ENCODE measurements around the gene DMD. TPM values are rescaled to one million over a fixed set of nuclear protein-coding genes. Genes with fewer than 3 reads are reported as not detected.

Gene DMD
- total and polyA plus RNA-seq, 2 of the 8 experiments (the other 6 are each of a cell fraction or from before 2014, with no cell fraction given) = 4.8 to 7.4 TPM

- no peak overlapping the region for H2BK20ac ChIP-seq (ENCODE audit: low read length)
- no peaks in the 10 kb centered on the region for H3K36me3 ChIP-seq (ENCODE audit: control insufficient read depth in 2 of 4, insufficient read depth in 4 of 4, low read length in 3 of 4)
- no peak overlapping the region for H3K9ac ChIP-seq (replicated peaks in 1 of 4; ENCODE audit: extremely low read depth in 1 of 4, low read depth in 3 of 4, low read length in 3 of 4)
- WGBS, 2 experiments (ENCODE audit: extremely low coverage in 1 of 2, insufficient coverage in 1 of 2, insufficient read length in 1 of 2, insufficient replicate concordance in 2 of 2, low coverage in 1 of 2, low lambda C conversion rate in 2 of 2, missing lambda C conversion rate in 1 of 2) = 94% methylated on average over 3 of the region's 5 CpGs; no CpG with 5 or more reads in 1 of the 2 experiments
- no peak overlapping the region for H4K8ac ChIP-seq (ENCODE audit: extremely low read depth, insufficient read depth, low read length)
- H3K18ac ChIP-seq (ENCODE audit: extremely low read depth, low read length) = no peak overlapping the region
- no peak overlapping the region for H3K4ac ChIP-seq (replicated peaks; ENCODE audit: insufficient read length, low read depth, low read length)
- TF ChIP-seq, protein P1, sequence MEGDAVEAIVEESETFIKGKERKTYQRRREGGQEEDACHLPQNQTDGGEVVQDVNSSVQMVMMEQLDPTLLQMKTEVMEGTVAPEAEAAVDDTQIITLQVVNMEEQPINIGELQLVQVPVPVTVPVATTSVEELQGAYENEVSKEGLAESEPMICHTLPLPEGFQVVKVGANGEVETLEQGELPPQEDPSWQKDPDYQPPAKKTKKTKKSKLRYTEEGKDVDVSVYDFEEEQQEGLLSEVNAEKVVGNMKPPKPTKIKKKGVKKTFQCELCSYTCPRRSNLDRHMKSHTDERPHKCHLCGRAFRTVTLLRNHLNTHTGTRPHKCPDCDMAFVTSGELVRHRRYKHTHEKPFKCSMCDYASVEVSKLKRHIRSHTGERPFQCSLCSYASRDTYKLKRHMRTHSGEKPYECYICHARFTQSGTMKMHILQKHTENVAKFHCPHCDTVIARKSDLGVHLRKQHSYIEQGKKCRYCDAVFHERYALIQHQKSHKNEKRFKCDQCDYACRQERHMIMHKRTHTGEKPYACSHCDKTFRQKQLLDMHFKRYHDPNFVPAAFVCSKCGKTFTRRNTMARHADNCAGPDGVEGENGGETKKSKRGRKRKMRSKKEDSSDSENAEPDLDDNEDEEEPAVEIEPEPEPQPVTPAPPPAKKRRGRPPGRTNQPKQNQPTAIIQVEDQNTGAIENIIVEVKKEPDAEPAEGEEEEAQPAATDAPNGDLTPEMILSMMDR (IDR thresholded peaks at IDR 0.05; ENCODE audit: control extremely low read depth in 1 of 3, insufficient read depth in 1 of 3, low read depth in 1 of 3, low read length in 3 of 3) = no peak
- no peak for TF ChIP-seq PHF8 (conservative IDR thresholded peaks at IDR 0.05; ENCODE audit: low read depth, low read length)
- TF ChIP-seq SRF (IDR thresholded peaks at IDR 0.05; ENCODE audit: low read depth, low read length) = no peak
- no peak for TF ChIP-seq HDAC2 (IDR thresholded peaks at IDR 0.05; ENCODE audit: borderline replicate concordance in 1 of 2, low read depth in 2 of 2, low read length in 2 of 2)
- no peak for TF ChIP-seq CEBPB (IDR thresholded peaks at IDR 0.05; ENCODE audit: low read depth, low read length)
- no peak for TF ChIP-seq SP2 (IDR thresholded peaks at IDR 0.05; ENCODE audit: low read length)
- TF ChIP-seq JUND (IDR thresholded peaks at IDR 0.05; ENCODE audit: low read length) = no peak
- TF ChIP-seq RNF2 (IDR thresholded peaks at IDR 0.05; ENCODE audit: borderline replicate concordance, low read depth, low read length, missing control alignments, poor library complexity, severe bottlenecking) = no peak
- no peak for TF ChIP-seq TAF7 (optimal IDR thresholded peaks at IDR 0.05; ENCODE audit: borderline replicate concordance, low read depth, low read length)
- no peak for TF ChIP-seq CHD1 (IDR thresholded peaks at IDR 0.05; ENCODE audit: low read depth, low read length)
- no peak for TF ChIP-seq SIRT6 (IDR thresholded peaks at IDR 0.05; ENCODE audit: low read length)
- H2BK120ac ChIP-seq (replicated peaks; ENCODE audit: low read depth, low read length) = no peak overlapping the region
- H3K14ac ChIP-seq (ENCODE audit: insufficient read length) = no peak overlapping the region
- H3K23me2 ChIP-seq (ENCODE audit: low read depth, low read length) = no peaks in the 10 kb centered on the region
- no peak overlapping the region for H3K4me3 ChIP-seq (ENCODE audit: extremely low read depth in 1 of 4, insufficient read depth in 2 of 4, low read depth in 3 of 4, low read length in 4 of 4)
- DNase-seq (ENCODE audit: low read depth in 1 of 2, low spot score in 2 of 2) = no peak
- H4K20me1 ChIP-seq (replicated peaks in 1 of 2; ENCODE audit: control insufficient read depth in 1 of 2, insufficient read depth in 2 of 2, low read length in 2 of 2) = no peaks in the 10 kb centered on the region
- ChIA-PET POLR2A (ENCODE audit: partially characterized antibody) (no interaction called here), CTCF (ENCODE audit: partially characterized antibody) (interaction anchor here (1.0 to 1.6 kb wide), 2 partner anchors 48 to 129 kb away, joined by 3 to 4 read pairs; no protein-coding TSS in a partner anchor)
- no peak overlapping the region for H2BK12ac ChIP-seq (ENCODE audit: low read depth, low read length)
- H3K9me3 ChIP-seq (ENCODE audit: insufficient read depth in 2 of 2, low read depth in 1 of 2, low read length in 1 of 2) = no peaks in the 10 kb centered on the region
- no peak overlapping the region for H2BK15ac ChIP-seq (ENCODE audit: low read length)
- H4K91ac ChIP-seq (replicated peaks; ENCODE audit: insufficient read length, low read length) = no peak overlapping the region
- H3K27me3 ChIP-seq (replicated peaks in 1 of 4; ENCODE audit: control insufficient read depth in 3 of 4, extremely low read depth in 1 of 4, insufficient read depth in 3 of 4, low read length in 3 of 4) = no peaks in the 10 kb centered on the region
- H3K4me1 ChIP-seq (replicated peaks in 1 of 4; ENCODE audit: control insufficient read depth in 3 of 4, insufficient read depth in 4 of 4, low read length in 3 of 4) = no peaks in the 10 kb centered on the region
- no peak overlapping the region for H3K23ac ChIP-seq (ENCODE audit: insufficient read length)
- no peak for FAIRE-seq
- H2AFZ ChIP-seq (ENCODE audit: low read length) = no peak overlapping the region
- no peak overlapping the region for H3K27ac ChIP-seq (ENCODE audit: low read depth, low read length)
- H3K4me2 ChIP-seq (ENCODE audit: insufficient read depth in 1 of 2, low read depth in 2 of 2, low read length in 2 of 2) = no peak overlapping the region
- no peak overlapping the region for H2AK5ac ChIP-seq (ENCODE audit: low read depth, low read length)
- H3K79me2 ChIP-seq (ENCODE audit: control insufficient read depth in 1 of 2, insufficient read depth in 2 of 2, low read length in 2 of 2) = no peaks in the 10 kb centered on the region
- H3K79me1 ChIP-seq (ENCODE audit: low read depth, low read length) = no peaks in the 10 kb centered on the region
- H4K5ac ChIP-seq (ENCODE audit: insufficient read length, low read depth, low read length) = no peak overlapping the region
- no peak overlapping the region for H3K56ac ChIP-seq (replicated peaks; ENCODE audit: insufficient read length, low read depth, low read length)
- H2BK5ac ChIP-seq (ENCODE audit: low read depth, low read length) = no peak overlapping the region
These were observed 2044.9 kb downstream of the DMD start for GRCh38 chrX:31166416-31166815.

All from H1 (cell line).